Stimulated activated CD4-positive, alpha-beta T cell treated with anti-CD3 and anti-CD28 coated beads, TNF-alpha, amount 100 ng/mL, for 24 hours (primary cell): ENCODE measurements around the gene ANKRD11.
A peak's percentile ranks its signal among the peaks of the same experiment; 100 is the strongest.

Experiments
- DNase-seq, 3 experiments: peaks; one replicate each; pipeline ENCODE4 v3.0.0-alpha.2; 2020; ENCODE audit warnings: low read depth in 3 of 3

The ANKRD11 gene

DNA sequence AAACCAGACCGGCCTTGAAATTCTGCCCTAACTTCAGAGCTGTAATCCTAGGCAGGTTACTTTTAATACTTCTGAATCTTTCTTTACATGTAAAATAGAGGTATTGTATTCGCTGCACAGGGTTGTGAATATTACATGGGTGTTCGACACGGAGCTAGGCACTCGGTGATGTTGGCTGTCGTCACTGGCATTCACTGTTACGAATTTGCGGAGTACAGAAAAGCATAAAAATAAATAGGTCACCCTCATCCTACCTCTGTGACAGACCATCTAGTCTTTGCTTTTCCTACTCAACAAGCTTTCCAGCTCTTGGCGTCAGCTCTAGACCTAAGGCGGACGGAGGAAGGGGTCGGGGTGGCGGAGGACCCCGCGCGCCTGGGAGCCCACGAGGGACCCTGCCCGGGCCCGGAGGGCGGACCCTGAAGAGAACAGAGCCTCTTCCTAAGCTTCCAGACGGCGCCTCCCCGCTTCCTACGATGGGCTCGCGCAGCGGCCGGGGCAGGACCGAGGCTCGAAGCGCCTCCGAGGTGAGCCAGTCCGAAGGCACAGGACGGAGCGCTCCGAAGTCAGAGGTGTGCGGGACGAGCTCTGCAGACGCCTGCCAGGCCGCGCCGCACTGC lies 17.0 kb upstream of the ANKRD11 start:
- no peak for DNase-seq

- no peak for DNase-seq
Measured at GRCh38 chr16:89506791-89507191, 16.4 kb upstream of the ANKRD11 start.

DNA sequence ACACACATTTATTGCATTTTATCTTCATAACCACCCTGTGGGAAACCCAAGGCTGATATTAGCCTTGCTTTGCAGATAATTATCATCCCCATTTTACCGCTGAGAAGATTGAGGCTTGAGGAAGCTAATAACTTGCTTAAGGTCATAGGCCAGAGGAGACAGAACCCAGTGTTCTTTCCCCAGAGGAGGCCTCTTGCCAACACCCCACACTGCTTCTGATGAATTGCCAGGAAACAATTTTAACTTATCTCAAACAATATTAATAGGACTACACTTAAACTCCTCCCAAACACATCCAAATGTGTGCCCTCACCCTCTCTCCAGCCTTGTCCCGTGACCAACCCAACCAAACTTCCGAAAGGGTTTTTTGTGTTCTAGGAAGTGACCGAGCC lies 15.7 kb upstream of the ANKRD11 start:
- DNase-seq: no peak

DNA sequence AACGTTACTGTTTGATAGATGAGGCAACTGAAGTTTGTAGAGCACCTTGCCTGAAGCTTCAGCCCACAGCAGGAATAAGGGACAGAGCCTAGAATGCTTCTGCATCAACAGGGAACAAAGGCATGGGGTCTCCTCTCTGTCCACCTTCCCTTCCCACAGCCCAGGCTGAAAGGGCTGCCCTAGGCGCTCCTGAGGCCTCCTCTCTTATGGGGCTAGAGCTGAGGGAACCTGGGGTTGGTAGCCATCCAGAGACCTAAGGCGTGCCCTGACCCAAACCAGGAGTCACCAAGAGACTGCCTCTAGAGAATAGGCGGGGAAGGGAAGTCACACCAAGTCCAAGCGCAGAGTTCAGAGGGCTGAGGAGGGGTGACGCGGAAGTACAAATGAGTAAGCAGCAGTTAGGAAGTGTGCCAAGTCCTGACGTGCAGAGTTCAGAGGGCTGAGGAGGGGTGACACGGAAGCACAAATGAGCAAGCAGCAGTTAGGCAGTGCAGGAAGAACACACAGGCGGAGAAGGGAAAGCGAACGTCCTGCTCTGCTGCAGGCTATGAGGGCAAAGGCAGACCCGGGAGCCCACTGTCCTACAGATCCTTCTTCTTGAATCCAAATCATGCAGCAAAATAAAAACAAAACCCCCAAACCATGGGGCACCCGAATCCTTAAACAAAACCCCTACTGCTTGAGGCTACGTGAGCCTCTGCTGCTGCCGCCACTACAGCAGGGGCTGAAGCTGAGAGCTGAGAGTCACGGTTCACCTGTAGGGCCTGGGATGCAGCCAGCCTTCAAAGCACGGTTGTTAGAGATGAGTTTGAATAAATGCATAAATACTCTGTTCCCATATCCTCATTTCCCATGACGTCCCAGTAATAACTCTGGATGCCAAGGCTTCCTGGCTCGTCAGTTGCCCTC lies 15.1 kb upstream of the ANKRD11 start:
- peak; percentile 82 to 89 (median 85) for DNase-seq

GRCh38 chr16:89504091-89504490 lies 13.7 kb upstream of the ANKRD11 start:
- no peak for DNase-seq

DNA sequence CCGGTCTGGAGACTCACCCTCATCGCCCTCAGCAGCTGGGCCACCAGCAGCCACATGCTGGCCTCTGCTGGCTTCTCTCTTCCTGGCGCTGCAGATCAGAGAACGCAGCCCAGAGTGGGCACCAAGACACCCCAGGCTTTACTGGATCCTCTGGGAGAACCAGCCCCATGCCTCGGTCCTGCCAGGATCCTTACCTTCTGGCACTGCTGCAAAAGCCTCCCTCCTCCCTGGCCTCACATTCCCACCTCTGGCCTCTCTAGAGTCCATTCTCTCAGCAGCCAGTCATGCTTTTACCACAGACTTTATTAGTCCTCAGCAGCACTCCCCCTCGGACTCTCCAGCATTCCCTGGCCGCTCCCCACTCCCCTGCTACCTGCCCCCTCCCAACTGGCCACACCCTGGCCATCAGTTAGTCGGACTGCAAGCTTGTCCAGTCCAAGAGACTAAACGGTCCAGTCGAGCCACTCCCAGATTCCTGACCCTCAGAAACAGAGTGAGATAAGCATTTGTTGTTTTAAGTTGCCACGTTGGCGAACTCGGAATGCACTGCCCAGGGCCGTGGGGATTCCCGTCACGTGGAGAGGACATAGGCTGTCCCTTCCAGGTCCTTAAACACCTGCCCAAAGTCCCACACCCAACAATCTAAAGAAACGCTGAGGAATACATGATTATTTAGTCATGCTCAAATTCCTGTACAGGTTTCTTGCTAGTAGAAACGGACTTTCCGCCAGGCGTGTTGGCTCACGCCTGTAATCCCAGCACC lies 11.9 kb upstream of the ANKRD11 start:
- no peak for DNase-seq

GRCh38 chr16:89499767-89500166 lies 9.4 kb upstream of the ANKRD11 start:
- DNase-seq: no peak

- DNase-seq: no peak
Measured at GRCh38 chr16:89498839-89499238, 8.5 kb upstream of the ANKRD11 start.

GRCh38 chr16:89495121-89495520 lies 4.8 kb upstream of the ANKRD11 start:
- no peak for DNase-seq

DNA sequence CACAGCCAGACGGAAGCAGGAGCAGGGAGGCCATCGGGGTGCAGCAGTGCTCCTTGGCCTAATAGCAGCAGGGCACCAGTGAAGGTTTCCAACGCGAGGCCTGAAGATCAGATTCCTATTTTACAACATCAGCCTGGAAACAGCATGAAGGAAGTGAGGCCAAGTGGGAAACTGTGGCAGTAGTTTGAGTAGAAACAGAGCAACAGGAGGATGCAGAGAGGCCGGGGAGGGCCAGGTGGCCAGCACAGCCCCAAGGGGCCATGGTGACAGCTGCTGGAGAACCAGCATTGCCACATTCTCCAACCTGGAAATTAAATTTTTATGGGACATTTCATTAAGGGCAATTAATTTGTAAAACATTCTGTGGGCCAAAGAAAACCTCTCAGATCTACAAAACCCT lies 3.4 kb upstream of the ANKRD11 start:
- no peak for DNase-seq

- no peak for DNase-seq
Measured at GRCh38 chr16:89491974-89492687, 1.8 kb upstream of the ANKRD11 start.

DNA sequence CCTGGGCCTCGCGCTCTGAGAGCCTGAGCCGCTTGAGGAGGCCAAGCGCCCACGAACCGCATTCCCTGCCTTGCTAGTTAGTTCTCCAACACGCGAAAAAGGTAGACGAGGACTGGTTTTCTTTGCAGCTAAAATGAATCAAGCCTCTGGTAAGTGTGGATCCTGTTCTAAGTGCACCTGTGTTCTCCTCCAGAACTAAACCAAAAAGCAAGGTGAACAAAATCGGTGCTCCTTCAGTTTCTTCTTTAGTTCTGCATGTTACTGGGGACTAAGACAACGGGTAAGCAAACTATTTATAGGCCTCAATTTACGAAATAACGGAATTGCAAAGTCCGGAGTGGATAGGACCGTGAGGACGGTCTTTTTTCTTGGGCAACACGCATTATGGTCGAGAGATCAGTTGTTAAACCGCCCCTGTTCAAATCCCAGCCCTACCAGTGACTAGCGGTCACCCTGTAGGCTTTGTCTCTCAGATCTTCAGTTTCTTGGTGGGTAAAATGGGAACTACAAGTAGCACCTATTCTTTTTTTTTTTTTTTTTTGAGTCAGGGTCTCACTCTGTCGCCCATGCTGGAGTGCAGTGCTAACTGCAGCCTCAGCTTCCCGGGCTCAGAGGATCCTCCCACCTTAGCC lies 993 bp upstream of the ANKRD11 start:
- no peak for DNase-seq

DNA sequence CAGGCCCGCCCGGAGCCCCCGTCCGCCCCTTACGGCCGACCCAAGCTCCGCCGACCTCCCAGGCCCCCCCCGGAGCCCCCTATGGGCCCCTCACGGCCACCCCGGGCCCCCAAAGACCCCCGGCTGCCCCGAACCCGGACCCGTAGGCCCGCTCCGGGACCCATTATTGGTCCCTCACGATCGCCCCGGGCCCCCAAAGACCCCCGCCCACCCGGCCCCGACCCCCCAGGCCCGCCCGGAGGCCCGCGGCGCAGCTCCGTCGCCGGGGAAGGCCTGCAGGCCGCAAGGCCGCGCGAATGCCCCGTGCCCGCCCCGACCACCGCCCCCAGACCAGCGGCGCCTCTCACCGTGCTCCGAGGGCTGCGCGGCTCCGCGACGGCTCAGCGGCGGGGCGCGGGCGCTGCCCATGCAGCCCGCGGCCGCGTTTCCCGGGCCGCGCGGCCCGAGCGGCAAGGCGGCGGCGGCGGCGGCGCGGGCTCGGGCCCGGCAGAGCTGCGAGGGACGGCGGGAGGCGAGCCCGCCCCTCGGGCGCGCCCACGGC lies 393 bp downstream of the ANKRD11 start:
- DNase-seq: no peak

- peak; percentile 60 to 74 (median 69) for DNase-seq
Measured at GRCh38 chr16:89489040-89489897, 1.1 kb downstream of the ANKRD11 start.

DNA sequence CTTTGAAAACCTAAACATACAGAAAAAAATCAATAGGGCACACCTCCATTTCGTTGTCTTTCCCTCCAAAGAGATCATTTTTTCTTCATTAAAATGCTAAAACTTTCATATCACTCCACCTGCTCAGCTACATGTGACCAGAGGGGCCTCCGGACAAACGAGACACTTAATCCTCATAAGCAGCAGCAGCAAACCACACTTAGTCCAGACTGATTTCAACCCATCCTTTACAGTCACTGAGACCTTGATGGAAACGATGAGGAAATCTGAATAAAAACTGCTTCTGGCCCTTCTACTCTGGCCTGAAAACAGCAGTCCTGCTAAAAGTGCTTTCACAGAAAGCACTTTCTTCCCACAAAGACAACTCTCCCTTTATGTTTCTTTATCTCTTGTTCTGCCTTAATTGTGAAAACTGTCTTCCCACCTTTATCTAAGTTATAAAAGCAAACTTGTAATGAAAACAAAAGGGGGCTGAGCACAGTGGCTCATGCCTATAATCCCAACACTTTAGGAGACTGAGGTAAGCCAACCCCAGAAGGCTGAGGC lies 4.6 kb downstream of the ANKRD11 start:
- DNase-seq: no peak

GRCh38 chr16:89484923-89485679 lies 5.3 kb downstream of the ANKRD11 start:
- no peak for DNase-seq

- DNase-seq: no peak
Measured at GRCh38 chr16:89484041-89484501, 6.3 kb downstream of the ANKRD11 start.

GRCh38 chr16:89482817-89483205 lies 7.5 kb downstream of the ANKRD11 start:
- no peak for DNase-seq
